GM18511 (cell line): ENCODE results near the gene SMAD6.

ENCODE experiments used
- ATAC-seq: cut with Tn5 transposase; IDR thresholded peaks from one replicate; pipeline ENCODE4 v1.9.1; 2021; ENCODE audit warnings: mild to moderate bottlenecking, moderate library complexity; ENCODE audit not compliant: unreplicated experiment

SMAD6 gene

DNA sequence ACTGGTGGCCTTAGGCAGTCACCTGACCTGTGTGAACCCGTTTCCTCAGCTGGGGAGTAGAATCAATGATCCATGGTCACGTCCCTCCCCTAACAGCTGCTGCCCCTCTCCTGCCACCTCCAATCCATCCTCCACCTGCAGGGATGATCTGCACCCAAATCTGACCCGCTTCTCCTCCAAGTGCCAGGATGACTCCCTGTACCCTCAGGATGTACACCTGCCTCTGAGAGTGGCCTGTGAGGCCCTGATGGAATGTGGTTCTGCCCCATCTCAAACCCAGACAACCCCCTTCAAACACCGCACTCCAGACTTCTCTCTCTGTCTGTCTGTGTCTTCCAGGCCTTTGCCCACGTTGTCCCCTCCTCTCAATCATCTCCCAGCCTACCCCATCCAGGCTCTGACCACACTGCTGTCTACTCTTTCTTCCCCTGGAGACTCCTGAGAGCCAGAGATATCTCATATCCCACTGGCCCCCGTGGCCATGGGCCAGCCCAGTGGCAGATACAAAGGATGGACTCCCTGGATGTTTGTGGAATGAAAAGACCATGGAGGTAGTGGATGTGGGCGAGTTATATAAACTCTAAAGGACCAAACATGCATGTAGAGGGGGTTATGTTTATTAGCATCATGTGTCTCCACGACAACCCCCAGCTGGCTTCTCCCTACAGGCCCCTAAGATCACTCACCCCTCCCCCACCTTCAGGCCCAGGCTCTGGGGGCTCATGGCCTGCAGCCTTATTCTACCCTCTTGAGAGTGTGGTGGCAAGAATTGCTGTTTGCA lies 84.9 kb downstream of the SMAD6 start:
- no peak for ATAC-seq

DNA sequence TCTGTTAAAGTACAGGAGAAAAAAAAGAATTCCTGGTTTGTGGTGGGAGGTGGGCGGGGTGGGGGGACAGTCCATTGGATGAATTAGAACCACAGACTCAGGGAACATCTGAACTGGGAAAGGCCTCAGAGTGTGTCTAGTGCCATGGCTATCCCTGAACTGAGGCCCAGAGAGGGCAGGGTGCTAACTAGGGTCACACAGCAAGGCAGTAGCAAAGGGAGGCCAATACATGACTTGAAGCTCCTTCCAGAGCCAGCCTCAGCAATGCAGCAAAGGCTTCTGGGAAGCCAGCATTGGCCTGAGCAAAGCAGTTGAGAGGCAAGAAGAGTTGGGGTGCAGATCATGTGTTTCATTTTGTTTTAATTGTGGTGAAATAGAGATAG lies 85.4 kb downstream of the SMAD6 start:
- ATAC-seq: no peak

DNA sequence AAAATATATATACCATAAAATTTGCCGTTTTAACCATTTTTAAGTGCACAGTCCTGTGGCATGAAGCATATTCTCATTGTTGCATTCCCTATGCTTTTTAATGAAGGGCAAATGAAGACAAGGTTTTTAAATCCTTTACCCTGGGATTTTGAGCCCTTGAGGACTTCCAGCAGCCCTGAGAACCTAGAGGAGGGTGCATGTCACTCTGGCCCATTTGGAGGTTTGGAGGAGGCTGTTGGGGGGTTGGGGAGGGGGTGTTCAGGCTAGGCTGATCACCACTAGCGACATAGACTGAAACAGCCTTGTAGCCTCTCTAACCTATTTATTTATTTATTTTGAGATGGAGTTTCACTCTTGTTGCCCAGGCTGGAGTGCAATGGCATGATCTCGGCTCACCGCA lies 86.0 kb downstream of the SMAD6 start:
- ATAC-seq: no peak

DNA sequence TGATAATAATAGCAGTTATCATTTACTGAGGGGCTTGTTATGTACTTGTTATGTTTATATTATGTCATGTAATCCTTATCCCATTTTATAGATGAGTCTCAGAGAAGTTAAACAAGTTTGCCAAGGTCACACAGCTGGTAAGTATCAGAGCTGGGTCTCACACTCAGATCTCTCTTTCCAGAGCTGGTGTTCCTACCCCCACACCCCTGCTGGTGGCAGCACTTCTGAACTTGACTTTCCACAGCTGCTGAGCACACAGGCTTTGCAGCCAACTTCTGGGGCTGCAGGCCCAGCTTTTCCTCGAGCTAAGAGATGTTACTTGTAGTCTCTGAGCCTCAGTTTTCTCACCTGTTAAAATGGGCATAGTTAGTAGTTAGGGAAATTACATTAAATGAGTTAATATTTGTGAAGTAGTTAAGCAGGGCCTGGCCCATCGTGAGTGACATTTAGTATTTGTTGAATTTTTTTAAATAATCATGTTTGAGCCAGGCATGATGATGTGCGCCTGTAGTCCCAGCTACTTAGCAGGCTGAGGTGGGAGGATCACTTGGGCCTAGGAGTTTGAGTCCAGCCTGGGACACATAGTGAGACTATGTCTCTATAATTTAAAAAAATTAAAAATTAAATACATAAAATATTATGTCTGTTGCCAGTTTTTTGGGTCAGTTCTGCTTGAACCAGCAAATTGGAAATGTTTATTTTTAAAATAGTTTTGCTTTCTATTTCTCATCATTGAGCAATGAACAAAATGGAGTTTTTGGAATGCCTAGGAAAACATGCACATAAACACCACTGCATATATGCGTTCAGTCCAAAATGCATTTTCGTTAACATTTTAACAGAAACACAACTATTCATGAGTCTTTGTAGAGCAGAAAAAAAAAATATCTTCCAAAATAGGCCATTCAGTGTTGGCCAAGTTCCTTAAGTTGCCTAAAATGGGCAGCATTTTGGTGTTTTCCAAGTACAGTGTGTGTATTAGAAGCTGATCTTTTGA lies 87.3 kb downstream of the SMAD6 start:
- no peak for ATAC-seq

DNA sequence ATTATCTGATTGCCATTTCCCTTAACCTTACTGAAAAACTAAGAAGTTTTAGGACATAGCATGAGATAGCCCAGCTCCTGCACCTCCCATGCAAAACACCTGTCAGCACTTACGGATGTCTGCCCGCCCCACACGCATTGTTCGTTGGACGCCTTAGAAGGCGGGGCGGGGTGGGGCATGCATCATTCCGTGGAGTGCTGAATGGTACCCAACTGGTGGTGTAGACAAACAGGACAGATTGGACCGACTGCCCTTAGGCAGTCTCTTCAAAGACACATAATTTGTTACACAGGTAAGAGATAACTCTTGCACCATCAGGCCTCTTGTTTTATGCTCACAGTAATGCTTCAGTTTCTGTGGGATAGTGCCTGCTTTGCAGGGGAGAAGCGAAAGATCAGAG lies 93.8 kb downstream of the SMAD6 start:
- no peak for ATAC-seq

DNA sequence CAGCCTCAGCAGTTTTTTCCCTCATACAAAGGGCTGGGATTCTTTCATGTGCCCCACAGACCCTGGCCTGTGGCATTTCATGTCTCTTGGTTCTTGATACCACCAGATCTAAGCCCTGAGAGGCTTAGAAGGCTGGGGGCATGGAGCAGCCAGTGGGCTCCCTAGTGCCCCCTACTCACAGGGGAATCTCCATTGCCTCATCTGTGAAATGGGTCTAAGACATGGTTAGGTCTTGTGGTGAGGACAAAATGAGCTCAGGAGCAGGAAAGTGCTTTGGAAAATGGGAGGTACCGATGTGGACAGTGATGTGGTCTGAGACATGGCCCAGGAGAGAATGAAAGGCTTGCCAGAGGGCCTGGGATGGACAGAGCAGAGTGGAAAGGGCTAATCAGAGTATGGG lies 94.3 kb downstream of the SMAD6 start:
- ATAC-seq: no peak

DNA sequence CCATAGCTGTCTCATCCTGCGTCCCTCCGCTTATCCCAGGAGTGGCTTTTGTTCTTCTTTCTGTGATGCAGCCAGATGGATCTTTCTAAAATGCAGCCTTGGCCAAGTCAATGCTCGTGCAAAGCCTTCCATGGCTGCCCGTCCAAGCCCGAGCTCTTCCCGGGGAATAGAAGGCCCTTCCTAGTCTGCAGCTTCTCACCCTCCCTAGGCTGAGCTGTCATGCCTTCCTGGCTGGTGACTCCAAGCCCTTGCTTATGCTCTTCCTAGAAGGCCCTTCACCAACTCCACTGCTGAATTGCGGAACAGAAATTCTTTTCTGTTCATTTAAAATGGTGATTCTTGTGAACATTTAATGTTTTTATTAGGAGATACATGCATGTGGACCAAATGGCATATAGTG lies 95.9 kb downstream of the SMAD6 start:
- ATAC-seq: no peak

DNA sequence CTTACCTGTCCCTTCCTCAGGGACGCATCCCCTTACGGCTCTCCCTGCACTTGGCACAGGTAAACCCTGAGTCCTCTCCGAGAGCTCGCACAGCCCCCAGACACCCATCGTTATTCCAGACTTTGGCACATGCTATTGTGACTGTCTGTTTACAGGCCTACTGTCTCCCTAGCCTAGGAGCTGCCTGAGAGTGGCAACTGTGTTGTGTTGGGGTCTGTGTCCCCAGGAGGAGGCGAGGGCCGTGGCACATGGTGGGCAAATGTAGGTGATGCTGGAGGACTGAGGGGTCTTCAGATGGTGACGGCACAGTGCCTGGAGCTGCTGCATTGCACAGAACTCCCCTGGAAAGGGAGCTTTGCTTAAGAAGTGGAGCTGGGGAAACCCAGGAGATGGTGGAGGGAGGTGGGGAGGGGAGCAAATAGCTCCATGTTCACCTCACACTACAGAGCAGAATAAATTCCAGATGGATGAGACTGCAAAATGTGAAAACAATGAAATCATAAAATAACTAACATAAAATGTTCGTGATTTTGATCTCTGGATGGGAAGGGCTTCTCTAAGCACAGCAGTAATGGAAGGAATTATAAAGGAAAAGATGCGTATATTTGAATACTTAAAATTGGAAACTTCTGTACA lies 96.5 kb downstream of the SMAD6 start:
- no peak for ATAC-seq

DNA sequence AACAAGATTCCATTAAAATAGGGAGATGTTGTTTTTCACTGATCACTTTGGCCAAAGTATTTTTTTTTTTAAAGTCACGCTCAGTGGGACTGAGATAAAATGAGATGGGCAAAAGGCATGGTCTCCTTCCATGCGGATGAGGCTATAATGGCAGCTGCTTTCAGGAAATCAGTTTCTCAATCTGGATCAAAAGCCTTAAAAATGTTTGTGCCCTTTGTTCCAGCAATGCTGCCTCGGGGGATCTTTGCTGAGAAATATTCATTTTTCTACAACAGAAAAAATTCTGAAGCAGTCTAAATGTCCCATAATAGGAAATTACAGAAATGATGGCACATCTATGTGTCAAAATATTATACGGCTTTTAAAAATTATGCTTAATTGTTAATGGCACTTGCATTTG lies 97.2 kb downstream of the SMAD6 start:
- ATAC-seq: no peak

DNA sequence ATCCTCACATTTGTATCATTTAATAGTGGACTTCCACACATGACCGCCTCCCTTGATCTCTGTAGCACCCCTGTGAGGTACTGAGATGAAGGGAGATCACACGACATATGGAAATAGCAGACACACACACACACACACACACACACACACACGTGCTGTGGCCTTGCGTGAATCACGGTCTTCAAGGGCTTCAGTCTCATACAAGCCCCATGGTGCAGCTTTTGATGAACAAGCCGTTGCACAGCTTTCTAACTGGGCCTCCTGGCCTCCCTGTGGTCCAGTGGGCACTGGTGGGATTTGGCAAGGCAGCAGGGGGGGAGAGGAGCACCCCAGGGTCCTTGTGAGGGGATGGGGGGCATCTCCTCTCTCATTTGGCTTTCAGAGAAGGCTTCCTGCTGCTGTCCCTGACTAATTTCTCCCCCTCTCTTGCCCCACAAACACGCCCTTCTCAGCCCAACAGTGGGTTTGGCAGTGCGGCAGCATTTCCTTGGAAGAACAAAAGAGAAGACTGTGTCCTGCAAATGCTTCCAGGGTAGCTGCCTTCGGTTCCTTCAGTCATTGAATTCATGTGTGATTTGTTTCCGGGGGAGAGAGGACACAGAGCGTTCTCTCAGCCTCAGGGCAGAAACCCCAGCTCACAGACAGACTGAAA lies 98.7 kb downstream of the SMAD6 start:
- ATAC-seq: no peak

DNA sequence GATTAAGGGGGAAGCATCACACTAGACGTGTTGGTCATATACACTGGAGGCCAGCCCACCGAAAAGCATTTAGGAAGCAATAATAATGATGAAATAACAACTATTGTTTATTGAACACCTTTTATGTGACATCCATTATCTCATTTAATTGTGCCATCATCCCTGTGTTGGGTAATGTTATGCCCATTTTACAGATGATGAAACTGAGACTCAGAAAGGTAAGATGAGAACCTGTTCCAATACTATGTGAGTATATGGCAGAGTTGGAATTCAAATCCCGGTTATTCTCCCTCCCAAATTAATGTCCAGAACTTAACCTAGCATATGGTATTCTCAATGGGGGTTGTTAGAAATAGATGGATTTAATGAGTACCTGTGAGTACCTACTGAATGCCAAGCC lies 99.2 kb downstream of the SMAD6 start:
- ATAC-seq: no peak

DNA sequence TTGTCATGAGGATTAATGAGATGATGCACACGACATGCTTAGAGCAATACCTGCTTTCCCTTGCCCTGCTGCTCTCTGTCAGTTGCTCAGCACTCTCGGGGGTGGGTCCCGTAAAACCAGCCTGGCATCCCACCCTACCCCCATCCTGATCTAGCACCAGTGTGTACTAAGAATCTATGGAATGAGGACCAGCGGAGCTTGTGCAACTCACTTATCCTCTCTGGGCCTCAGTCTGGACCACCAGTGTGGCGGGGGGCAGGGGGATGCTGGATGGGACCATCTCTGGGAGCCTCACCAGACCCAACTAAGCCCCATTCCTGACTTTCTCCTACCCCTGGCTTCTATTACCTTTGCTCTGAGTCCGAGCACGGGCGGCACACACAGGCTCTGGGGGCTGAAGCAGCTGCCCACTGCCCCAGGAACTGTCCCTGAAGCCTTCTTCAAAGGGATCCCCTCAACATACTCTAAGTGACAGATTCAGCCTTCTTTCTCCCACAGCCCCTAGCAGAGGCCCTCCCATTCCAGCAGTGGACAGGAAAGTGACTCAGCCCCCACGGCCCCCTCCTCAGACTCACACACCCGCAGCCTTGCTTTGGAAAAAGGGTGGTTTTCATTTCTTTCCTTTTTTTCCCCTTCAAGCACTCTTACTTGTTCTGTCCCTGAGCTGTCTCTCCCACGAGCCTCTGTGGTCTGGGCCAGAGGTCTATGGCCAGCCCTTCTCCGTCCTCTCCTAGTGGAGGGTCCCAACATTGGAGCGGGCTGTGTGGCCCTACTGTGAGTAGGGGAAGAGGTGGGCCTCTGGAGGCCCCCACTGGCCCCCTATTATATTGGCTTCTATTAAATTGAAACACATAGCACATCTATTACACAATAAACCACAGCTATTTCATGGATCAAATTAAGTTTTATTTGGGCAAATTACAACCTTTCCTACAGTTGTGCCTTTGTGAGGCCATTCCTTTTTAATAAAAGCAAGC lies 100.3 kb downstream of the SMAD6 start:
- no peak for ATAC-seq

DNA sequence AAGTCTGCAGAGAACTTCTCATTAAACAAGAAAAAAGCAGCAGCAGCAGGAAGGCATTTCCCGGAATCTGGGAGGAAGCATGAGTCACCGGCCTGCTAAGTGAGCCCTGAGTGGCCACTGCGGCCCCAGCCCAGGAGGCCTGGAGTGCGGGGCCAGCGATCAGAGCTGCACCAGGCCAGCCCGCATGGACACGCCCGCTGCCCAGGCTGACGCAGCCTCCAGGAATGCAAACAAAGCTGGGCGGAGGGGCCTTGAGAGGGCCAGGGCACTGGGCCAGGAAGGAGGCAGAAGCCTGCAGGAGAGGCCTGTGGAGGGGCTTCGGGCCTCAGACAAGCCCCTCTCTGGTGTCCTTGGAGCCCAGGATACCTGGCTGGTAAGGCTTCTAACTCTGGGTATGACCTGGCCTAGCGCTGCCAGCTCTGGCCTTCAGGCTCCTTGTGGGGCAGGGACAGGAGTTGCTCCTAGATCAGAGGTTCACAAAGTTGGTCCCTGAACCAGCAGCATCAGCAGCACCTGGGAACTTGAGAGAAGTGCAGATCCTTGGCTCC lies 101.2 kb downstream of the SMAD6 start:
- no peak for ATAC-seq

DNA sequence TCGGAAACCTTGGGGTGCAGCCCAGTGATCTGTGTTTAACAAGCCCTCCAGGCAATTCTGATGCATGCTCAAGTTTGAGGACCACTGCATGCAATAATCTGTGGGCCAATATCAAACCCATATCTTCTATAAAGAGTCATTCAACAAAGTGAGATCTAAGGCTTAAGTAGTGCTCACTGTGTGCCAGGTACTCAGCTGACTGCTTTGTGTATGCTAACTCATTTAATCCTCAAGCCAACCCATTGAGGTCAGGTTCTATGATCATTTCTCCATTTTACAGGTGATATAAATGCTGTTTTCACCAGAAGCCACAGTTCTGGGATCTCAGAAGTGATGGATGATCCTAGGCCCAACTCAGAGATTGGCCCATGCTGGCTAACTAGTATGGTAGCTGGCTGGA lies 101.7 kb downstream of the SMAD6 start:
- ATAC-seq: no peak

DNA sequence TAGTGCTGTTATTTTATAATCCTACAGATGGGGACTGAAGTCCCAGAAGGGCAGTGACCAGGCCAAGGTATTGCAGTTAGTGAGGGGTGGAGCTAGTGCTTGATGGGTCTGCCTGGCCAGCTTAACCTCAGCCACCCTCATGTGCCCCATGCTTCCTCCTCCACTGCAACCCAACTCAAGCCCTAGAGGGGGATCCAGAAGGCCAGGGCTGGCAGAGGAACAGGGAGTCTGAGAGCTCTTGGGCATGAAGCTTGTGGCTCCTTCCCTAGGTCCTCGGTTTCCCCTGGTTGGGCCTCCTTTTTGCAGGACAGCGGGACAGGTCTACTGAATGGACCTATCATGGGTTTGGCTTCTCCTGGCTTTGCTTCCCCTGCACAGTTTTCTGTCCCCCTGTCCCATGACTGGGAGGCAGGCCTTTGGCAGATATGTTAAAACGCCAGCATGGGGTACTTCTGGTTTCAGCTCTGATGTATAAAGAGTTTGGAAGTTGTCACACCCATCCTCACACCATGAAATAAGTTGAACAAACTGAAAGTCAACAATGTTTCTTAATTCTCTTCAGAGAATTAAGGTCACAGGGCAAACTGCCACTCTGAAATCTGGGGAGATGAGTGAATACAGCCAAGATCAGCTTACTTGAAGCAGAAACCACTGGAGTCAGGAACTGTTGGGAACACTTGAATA lies 103.3 kb downstream of the SMAD6 start:
- ATAC-seq: no peak

DNA sequence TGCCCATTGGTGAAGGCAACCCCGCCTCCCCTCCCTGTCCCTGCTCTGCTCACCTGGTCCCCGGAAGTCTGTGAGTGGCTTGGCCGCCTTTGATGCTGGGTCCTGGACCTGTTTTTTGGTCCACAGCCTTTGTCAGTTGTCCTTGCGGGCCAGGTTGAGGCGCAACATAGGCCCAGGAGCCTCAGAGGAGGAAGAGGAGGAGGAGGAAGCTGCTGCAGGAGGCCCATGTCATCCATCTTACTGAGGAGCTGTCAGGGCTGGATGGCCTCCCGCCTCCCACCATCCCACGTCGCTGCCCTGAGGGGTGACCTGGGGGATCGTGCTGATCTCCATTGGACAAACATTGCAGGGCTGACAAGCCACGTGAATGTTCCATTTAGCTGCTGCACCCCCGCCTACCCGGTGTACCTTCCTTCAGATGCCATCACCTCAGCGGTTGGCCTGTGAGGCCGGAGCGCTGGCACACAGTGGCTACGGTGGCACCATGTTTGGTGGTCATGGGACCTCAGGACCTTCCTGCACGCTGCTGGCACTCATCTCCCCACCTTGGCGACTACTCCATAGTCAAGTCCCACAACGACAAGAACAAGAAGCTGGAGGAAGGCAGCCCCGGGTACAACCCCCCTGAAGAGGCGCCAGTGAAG lies 106.3 kb downstream of the SMAD6 start:
- no peak for ATAC-seq

DNA sequence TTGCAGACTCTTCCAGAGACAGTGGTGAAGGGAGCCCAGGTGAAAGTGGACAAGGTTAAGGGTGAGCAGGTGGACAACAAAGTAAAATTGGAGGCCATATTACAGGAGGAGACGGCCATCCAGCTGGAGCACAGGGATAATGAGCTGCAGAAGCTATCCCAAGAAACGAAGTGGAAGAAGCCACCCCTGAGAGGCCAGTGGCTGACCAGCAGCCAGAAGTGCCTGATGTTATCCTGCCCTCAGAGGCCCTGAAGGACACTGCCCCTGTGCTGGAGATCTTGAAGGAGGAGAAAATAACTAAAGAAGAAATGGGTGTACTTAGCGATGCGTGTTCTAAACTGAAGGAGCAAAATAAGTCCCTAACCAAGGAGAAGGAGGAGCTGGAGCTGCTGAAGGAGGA lies 107.6 kb downstream of the SMAD6 start:
- no peak for ATAC-seq

DNA sequence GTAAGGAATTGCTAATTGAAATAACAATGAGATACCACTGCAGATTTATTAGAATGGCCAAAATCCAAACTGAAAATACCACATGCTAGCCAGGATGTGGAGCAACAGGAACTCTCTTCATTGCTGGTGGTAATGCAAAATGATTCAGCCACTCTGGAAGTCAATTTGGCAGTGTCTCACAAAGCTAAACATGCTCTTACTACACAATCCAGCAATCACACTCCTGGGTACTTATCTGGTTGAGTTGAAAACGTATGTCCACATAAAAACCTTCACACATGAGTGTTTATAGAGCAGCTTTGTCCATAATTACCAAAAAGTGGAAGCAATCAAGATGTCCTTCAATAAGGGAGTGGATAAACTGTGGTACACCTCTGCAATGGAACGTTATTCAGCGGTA lies 113.3 kb downstream of the SMAD6 start:
- ATAC-seq: no peak

DNA sequence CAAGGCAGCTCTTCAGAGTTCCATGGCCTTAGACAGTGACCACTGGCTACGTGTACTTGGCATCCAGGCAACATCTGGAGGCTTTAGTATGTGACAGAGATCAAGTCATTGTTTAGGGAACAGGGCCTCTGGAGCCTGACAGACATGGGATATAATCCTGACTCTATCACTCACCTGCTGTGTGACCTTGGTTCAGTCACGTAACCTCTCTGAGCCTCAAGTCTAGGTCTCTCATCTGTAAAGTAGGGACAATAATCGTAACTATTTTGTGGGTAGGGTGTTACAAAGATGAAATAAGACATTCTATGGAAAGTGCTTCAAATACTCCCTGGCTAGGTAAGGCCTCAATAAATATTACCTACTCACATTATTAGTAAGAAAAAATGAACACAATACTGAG lies 114.2 kb downstream of the SMAD6 start:
- ATAC-seq: no peak
